22Rv1 (cell line): ENCODE data around the gene FAM135A.

ENCODE experiments used
- CTCF ChIP-seq: fragments of 450-650 bp; IDR thresholded peaks from 2 replicates; pipeline ENCODE4 v1.5.1; 2017; ENCODE audit warnings: mild to moderate bottlenecking
- ZFX ChIP-seq: fragments of 450-650 bp; IDR thresholded peaks from 2 replicates; pipeline ENCODE4 v1.6.1; 2017; ENCODE audit warnings: antibody characterized with exemption, borderline replicate concordance

- TF ChIP-seq CTCF = no peak
- TF ChIP-seq ZFX = no peak
Observed at GRCh38 chr6:70494833-70495232, 81.5 kb downstream of the FAM135A start.
